Natural killer cell treated with Interleukin-12 subunit alpha and Interleukin-12 subunit beta and Interleukin-15 and Interleukin-18, amount 100 ng/mL, for 72 hours (primary cell): ENCODE results near the gene ZFAND3. TPM values are rescaled to one million over a fixed set of nuclear protein-coding genes. Genes with fewer than 3 reads are reported as not detected.

Experiments used
- ATAC-seq, 2 donors: fragments of 150-1000 bp; cut with Tn5 transposase in 1 of 2; sonication (Bioruptor Pico), chemical (Tn5 transposase) in 1 of 2; 2 replicates each; pipeline ENCODE4 v1.10.0; 2021
- DNase-seq: peaks from one replicate; pipeline ENCODE4 v3.0.0; 2022; ENCODE audit warnings: low spot score
- H3K27ac Mint-ChIP-seq, 2 donors: 1 replicate in 1 of 2; 2 replicates in 1 of 2; pipeline ENCODE4 v1.8.0; 2022; ENCODE audit warnings: mixed read lengths in 2 of 2, mild to moderate bottlenecking in 1 of 2, moderate library complexity in 1 of 2
- H3K27me3 Mint-ChIP-seq, 2 donors: 1 replicate in 1 of 2; 2 replicates in 1 of 2; pipeline ENCODE4 v1.8.0; 2022; ENCODE audit warnings: mixed read lengths in 2 of 2
- H3K36me3 Mint-ChIP-seq: one replicate; pipeline ENCODE4 v1.8.0; 2022; ENCODE audit warnings: mixed read lengths
- H3K4me1 Mint-ChIP-seq, 2 donors: 1 replicate in 1 of 2; 2 replicates in 1 of 2; pipeline ENCODE4 v1.8.0; 2022; ENCODE audit warnings: low read depth in 2 of 2, mixed read lengths in 2 of 2, mild to moderate bottlenecking in 1 of 2
- H3K4me3 Mint-ChIP-seq: one replicate; pipeline ENCODE4 v1.8.0; 2022; ENCODE audit warnings: mixed read lengths
- H3K9me3 Mint-ChIP-seq: 2 replicates; pipeline ENCODE4 v1.8.0; 2022; ENCODE audit warnings: mixed read lengths
- total RNA-seq, 2 donors: library from RNA; stranded (reverse); gene quantifications; one replicate each; pipeline ENCODE4 v1.2.3, GENCODE V29; 2022

Gene ZFAND3
- total RNA-seq, 2 donors from 2014 or later, result 51.0 to 100 TPM

GRCh38 chr6:37806213-37806612 is 13.3 kb upstream of the ZFAND3 start:
- Mint-ChIP-seq H3K27me3 (peaks cover 0 to 7% of the 10 kb centered on the region in 2 donors), H3K36me3 (no peaks in the 10 kb centered on the region), H3K9me3 (no peaks in the 10 kb centered on the region), H3K4me1 (peaks cover 18 to 20% of the 10 kb centered on the region in 2 donors), H3K4me3 (no peak overlapping the region), H3K27ac (peak overlapping the region in 1 of 2 donors; percentile 23)
- DNase-seq (no peak), ATAC-seq (no peak)

GRCh38 chr6:37807656-37808055 is 11.9 kb upstream of the ZFAND3 start:
- DNase-seq (no peak), ATAC-seq (no peak)
- H3K27me3 Mint-ChIP-seq, result peaks cover 0 to 7% of the 10 kb centered on the region in 2 donors
- H3K36me3 Mint-ChIP-seq, result no peaks in the 10 kb centered on the region
- no peak overlapping the region for H3K27ac Mint-ChIP-seq
- peaks cover 18 to 19% of the 10 kb centered on the region in 2 donors for H3K4me1 Mint-ChIP-seq
- H3K4me3 Mint-ChIP-seq, result no peak overlapping the region
- H3K9me3 Mint-ChIP-seq, result no peaks in the 10 kb centered on the region

- ATAC-seq, result no peak
- H3K36me3 Mint-ChIP-seq, result no peaks in the 10 kb centered on the region
- H3K9me3 Mint-ChIP-seq, result no peaks in the 10 kb centered on the region
- H3K27ac Mint-ChIP-seq, result no peak overlapping the region
- no peak overlapping the region for H3K4me3 Mint-ChIP-seq
- H3K27me3 Mint-ChIP-seq, result peaks cover 0 to 7% of the 10 kb centered on the region in 2 donors
- H3K4me1 Mint-ChIP-seq, result peaks cover 5 to 8% of the 10 kb centered on the region in 2 donors
- DNase-seq, result no peak
These were observed 10.4 kb upstream of the ZFAND3 start for GRCh38 chr6:37809197-37809543.

GRCh38 chr6:37812841-37813240 is 6.7 kb upstream of the ZFAND3 start:
- no peak overlapping the region for H3K4me3 Mint-ChIP-seq
- no peak for DNase-seq
- H3K36me3 Mint-ChIP-seq, result no peaks in the 10 kb centered on the region
- peaks cover 0 to 4% of the 10 kb centered on the region in 2 donors for H3K27me3 Mint-ChIP-seq
- H3K4me1 Mint-ChIP-seq, result peaks cover 5% of the 10 kb centered on the region in 2 donors
- ATAC-seq, result no peak
- H3K27ac Mint-ChIP-seq, result no peak overlapping the region
- no peaks in the 10 kb centered on the region for H3K9me3 Mint-ChIP-seq

- no peak for ATAC-seq
- Mint-ChIP-seq H3K4me1 (peaks cover 11% of the 10 kb centered on the region in 2 donors), H3K4me3 (no peak overlapping the region), H3K27ac (no peak overlapping the region), H3K27me3 (no peaks in the 10 kb centered on the region), H3K9me3 (no peaks in the 10 kb centered on the region), H3K36me3 (no peaks in the 10 kb centered on the region)
- DNase-seq, result no peak
These were observed 5.2 kb upstream of the ZFAND3 start for GRCh38 chr6:37814374-37814773.

GRCh38 chr6:37816599-37817375 is 2.7 kb upstream of the ZFAND3 start:
- peak overlapping the region; percentile 5 for H3K4me3 Mint-ChIP-seq
- no peaks in the 10 kb centered on the region for H3K9me3 Mint-ChIP-seq
- H3K36me3 Mint-ChIP-seq, result peaks cover 6% of the 10 kb centered on the region
- no peak for ATAC-seq
- DNase-seq, result no peak
- H3K4me1 Mint-ChIP-seq, result peaks cover 22 to 27% of the 10 kb centered on the region in 2 donors
- peak overlapping the region in 1 of 2 donors; percentile 100 for H3K27ac Mint-ChIP-seq
- H3K27me3 Mint-ChIP-seq, result no peaks in the 10 kb centered on the region

GRCh38 chr6:37818536-37819176 is 871 bp upstream of the ZFAND3 start:
- ATAC-seq (peak; percentile 90), DNase-seq (peak; percentile 96)
- no peaks in the 10 kb centered on the region for H3K9me3 Mint-ChIP-seq
- H3K4me1 Mint-ChIP-seq, result peaks cover 39 to 42% of the 10 kb centered on the region in 2 donors
- H3K27me3 Mint-ChIP-seq, result no peaks in the 10 kb centered on the region
- H3K27ac Mint-ChIP-seq, result peak overlapping the region; percentile 97 to 100
- peak overlapping the region; percentile 97 for H3K4me3 Mint-ChIP-seq
- H3K36me3 Mint-ChIP-seq, result peaks cover 6% of the 10 kb centered on the region

GRCh38 chr6:37819802-37820717 is 533 bp downstream of the ZFAND3 start:
- Mint-ChIP-seq H3K27me3 (no peaks in the 10 kb centered on the region), H3K36me3 (peaks cover 6% of the 10 kb centered on the region), H3K9me3 (no peaks in the 10 kb centered on the region), H3K4me1 (peaks cover 45 to 54% of the 10 kb centered on the region in 2 donors), H3K4me3 (peak overlapping the region; percentile 97), H3K27ac (peak overlapping the region; percentile 87 to 96)
- DNase-seq, result peak; percentile 81
- peak; percentile 8 to 20 for ATAC-seq

- H3K4me3 Mint-ChIP-seq, result peak overlapping the region; percentile 85
- ATAC-seq (no peak), DNase-seq (no peak)
- no peaks in the 10 kb centered on the region for H3K9me3 Mint-ChIP-seq
- H3K4me1 Mint-ChIP-seq, result peaks cover 45 to 59% of the 10 kb centered on the region in 2 donors
- no peaks in the 10 kb centered on the region for H3K27me3 Mint-ChIP-seq
- peak overlapping the region; percentile 87 to 96 for H3K27ac Mint-ChIP-seq
- peaks cover 6% of the 10 kb centered on the region for H3K36me3 Mint-ChIP-seq
These were observed 1.2 kb downstream of the ZFAND3 start for GRCh38 chr6:37820718-37821079.

- DNase-seq (no peak), ATAC-seq (no peak)
- Mint-ChIP-seq H3K36me3 (peaks cover 6% of the 10 kb centered on the region), H3K27me3 (no peaks in the 10 kb centered on the region), H3K4me3 (peak overlapping the region; percentile 85), H3K9me3 (no peaks in the 10 kb centered on the region), H3K27ac (peak overlapping the region; percentile 87 to 96), H3K4me1 (peaks cover 52 to 66% of the 10 kb centered on the region in 2 donors)
These were observed 1.9 kb downstream of the ZFAND3 start for GRCh38 chr6:37821446-37821845.

- Mint-ChIP-seq H3K4me1 (peaks cover 59 to 75% of the 10 kb centered on the region in 2 donors), H3K9me3 (no peaks in the 10 kb centered on the region), H3K27ac (peak overlapping the region; percentile 87 to 96), H3K4me3 (peak overlapping the region; percentile 85), H3K27me3 (no peaks in the 10 kb centered on the region), H3K36me3 (peaks cover 6% of the 10 kb centered on the region)
- ATAC-seq (no peak), DNase-seq (no peak)
These were observed 3.5 kb downstream of the ZFAND3 start for GRCh38 chr6:37822851-37823682.

- ATAC-seq, result no peak
- Mint-ChIP-seq H3K9me3 (no peaks in the 10 kb centered on the region), H3K4me3 (no peak overlapping the region), H3K27ac (peak overlapping the region in 1 of 2 donors; percentile 37), H3K4me1 (peaks cover 56 to 76% of the 10 kb centered on the region in 2 donors), H3K36me3 (peaks cover 6% of the 10 kb centered on the region), H3K27me3 (no peaks in the 10 kb centered on the region)
- no peak for DNase-seq
These were observed 4.6 kb downstream of the ZFAND3 start for GRCh38 chr6:37824170-37824569.

GRCh38 chr6:37826188-37826587 is 6.7 kb downstream of the ZFAND3 start:
- Mint-ChIP-seq H3K9me3 (no peaks in the 10 kb centered on the region), H3K36me3 (peaks cover under 1% of the 10 kb centered on the region), H3K27ac (peak overlapping the region; percentile 76 to 80), H3K27me3 (no peaks in the 10 kb centered on the region), H3K4me1 (peaks cover 65 to 84% of the 10 kb centered on the region in 2 donors), H3K4me3 (peak overlapping the region; percentile 59)
- ATAC-seq (peak; percentile 72 to 80), DNase-seq (peak; percentile 68)
